Kidney (tissue), 14 donors: ENCODE data around the gene SLC66A2. TPM values are rescaled to one million over a fixed set of nuclear protein-coding genes. Genes with fewer than 3 reads are reported as not detected.

Source experiments
- DNase-seq, 5 donors: peaks; one replicate each; pipeline ENCODE4 v3.0.0-alpha.2; 2013 to 2020
- FAIRE-seq: peaks from 2 replicates; lab custom pipeline; 2012; peaks lifted over from hg19 to GRCh38; lab: Jason Lieb, UNC
- H3K27ac ChIP-seq, 2 donors: one replicate each; pipeline ENCODE4 v1.7.0; 2013; ENCODE audit warnings: low read depth in 2 of 2, low read length in 2 of 2, inconsistent platforms in 1 of 2
- H3K27me3 ChIP-seq: one replicate; pipeline ENCODE4 v1.7.1; 2013; ENCODE audit warnings: low read length, inconsistent platforms; ENCODE audit not compliant: control insufficient read depth, insufficient read depth
- H3K36me3 ChIP-seq, 3 donors: one replicate each; pipeline versions ENCODE4 v1.7.0 to v1.7.1; 2013; ENCODE audit warnings: low read length in 3 of 3, control low read depth in 1 of 3, inconsistent platforms in 1 of 3; ENCODE audit not compliant: insufficient read depth in 3 of 3, control insufficient read depth in 2 of 3
- H3K4me1 ChIP-seq, 3 donors: one replicate each; pipeline versions ENCODE4 v1.7.0 to v1.7.1; 2013; ENCODE audit warnings: low read length in 3 of 3, inconsistent platforms in 1 of 3, low read depth in 1 of 3; ENCODE audit not compliant: control insufficient read depth in 2 of 3, insufficient read depth in 2 of 3
- H3K4me3 ChIP-seq, 3 donors: one replicate each; pipeline versions ENCODE4 v1.7.0 to v1.8.1; 2013; ENCODE audit warnings: low read length in 3 of 3, control low read depth in 1 of 3, inconsistent platforms in 1 of 3
- H3K9ac ChIP-seq, 3 donors: one replicate each; pipeline versions ENCODE4 v1.7.0 to v1.7.1; 2013; ENCODE audit warnings: low read length in 3 of 3, control low read depth in 1 of 3, inconsistent platforms in 1 of 3
- H3K9me3 ChIP-seq, 3 donors: one replicate each; pipeline versions ENCODE4 v1.7.0 to v1.7.1; 2013; ENCODE audit warnings: low read length in 3 of 3, control low read depth in 1 of 3, inconsistent platforms in 1 of 3; ENCODE audit not compliant: control insufficient read depth in 2 of 3, insufficient read depth in 1 of 3
- CTCF ChIP-seq: IDR thresholded peaks from 3 replicates; pipeline ENCODE4 v1.5.1; 2012; ENCODE audit warnings: mild to moderate bottlenecking, moderate library complexity, borderline replicate concordance; ENCODE audit not compliant: insufficient read depth; ENCODE audit errors: extremely low read depth
- intact Hi-C: fragments of 100-400 bp; cut with DNase I; formaldehyde crosslinking; loops from one replicate; pipeline ENCODE4 v1.11.1; 2022
- polyA plus RNA-seq: library from polyadenylated mRNA; stranded (reverse); fragments of 350-450 nt; fragmentation: Illumina TruSeq; extraction: RNeasy Lipid Tissue Mini Kit (QIAGEN cat#74804); gene quantifications from one replicate; pipeline ENCODE4 v1.2.3, GENCODE V29; 2014; ENCODE audit warnings: low read depth, low replicate concordance; ENCODE audit not compliant: insufficient read depth
- total RNA-seq: library from RNA; stranded (reverse); fragmentation: NEBNext Ultra II Directional; extraction: Animal tissue kit (Norgen Biotek cat#: 25700); gene quantifications from one replicate; pipeline ENCODE4 v1.2.1, GENCODE V29; 2021
- donor health status: control.
- donor health status: control.
- donor health status: control.
- donor health status: control.
- donor health status: control.
- donor health status: DM: yes; HTN: yes; CAD: no.
- donor health status: Normal renal cell carcinoma (clear cell type).

The SLC66A2 gene
- total and polyA plus RNA-seq, 2 donors from 2014 or later, result 41.9 to 45.5 TPM

GRCh38 chr18:79889569-79889968 is 61.9 kb downstream of the SLC66A2 start:
- H3K27me3 ChIP-seq, result no peaks in the 10 kb centered on the region
- H3K4me3 ChIP-seq, result no peak overlapping the region
- H3K36me3 ChIP-seq, result no peaks in the 10 kb centered on the region
- H3K9me3 ChIP-seq, result peaks cover 0 to 44% (median 9%) of the 10 kb centered on the region in 3 donors
- H3K27ac ChIP-seq, result no peak overlapping the region
- TF ChIP-seq CTCF, result no peak
- intact Hi-C loops, result no loop called here
- H3K4me1 ChIP-seq, result no peaks in the 10 kb centered on the region
- DNase-seq (no peak), FAIRE-seq (no peak)
- H3K9ac ChIP-seq, result no peak overlapping the region

- intact Hi-C loops, result no loop called here
- Histone ChIP-seq H3K9me3 (peaks cover 0 to 28% (median 5%) of the 10 kb centered on the region in 3 donors), H3K9ac (no peak overlapping the region), H3K4me1 (no peaks in the 10 kb centered on the region), H3K27ac (no peak overlapping the region), H3K27me3 (no peaks in the 10 kb centered on the region), H3K36me3 (no peaks in the 10 kb centered on the region), H3K4me3 (no peak overlapping the region)
- FAIRE-seq, result no peak
- DNase-seq, result peak in 1 of 5 donors; percentile 40
- no peak for TF ChIP-seq CTCF
These were observed 63.4 kb downstream of the SLC66A2 start for GRCh38 chr18:79888016-79888415.

GRCh38 chr18:79887181-79888000 is 64.1 kb downstream of the SLC66A2 start:
- Histone ChIP-seq H3K4me1 (no peaks in the 10 kb centered on the region), H3K4me3 (no peak overlapping the region), H3K36me3 (no peaks in the 10 kb centered on the region), H3K9ac (no peak overlapping the region), H3K9me3 (peaks cover 0 to 22% (median 3%) of the 10 kb centered on the region in 3 donors), H3K27ac (no peak overlapping the region), H3K27me3 (no peaks in the 10 kb centered on the region)
- intact Hi-C loops, result no loop called here
- FAIRE-seq (no peak), DNase-seq (peak in 2 of 5 donors; percentile 21 to 74)
- TF ChIP-seq CTCF, result no peak
